Coronary artery (tissue), 2 donors: Measurements from ENCODE around the gene CCSER1.

Experiments used
- DNase-seq: peaks from one replicate; pipeline ENCODE4 v3.0.0-alpha.2; 2017; ENCODE audit warnings: low spot score
- H3K27ac ChIP-seq, 2 donors: fragments of 200-600 bp; sonication (generic); one replicate each; pipeline ENCODE4 v1.5.1; 2016 to 2019
- H3K4me3 ChIP-seq: fragments of 200-600 bp; sonication (generic); 2 replicates; pipeline ENCODE4 v1.5.1; 2016; ENCODE audit warnings: mild to moderate bottlenecking, moderate library complexity
- TF ChIP-seq, protein P1 (sequence below): fragments of 200-600 bp; sonication (generic); IDR thresholded peaks from one replicate; pipeline ENCODE4 v1.5.1; 2019; ENCODE audit warnings: antibody characterized with exemption

CCSER1 gene

DNA sequence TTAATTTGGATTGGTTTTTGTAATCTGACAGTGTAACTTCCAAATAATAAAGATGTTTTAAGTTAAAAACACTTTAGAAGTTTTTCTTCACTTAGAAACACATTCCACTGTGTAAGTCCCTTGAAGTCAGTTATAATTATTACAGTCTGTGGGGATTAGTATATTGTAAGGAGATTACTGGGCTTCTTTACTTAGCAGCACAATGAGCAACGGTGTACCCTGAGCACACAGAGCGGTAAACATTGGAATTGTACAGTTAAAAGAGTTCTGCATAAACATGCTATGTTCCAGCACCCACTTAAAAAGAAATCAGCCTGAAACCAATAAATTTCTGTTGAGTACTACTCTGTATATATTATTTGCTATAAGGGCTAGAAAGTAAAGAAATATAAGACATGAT is 44.3 kb downstream of the CCSER1 start:
- TF ChIP-seq, protein P1, sequence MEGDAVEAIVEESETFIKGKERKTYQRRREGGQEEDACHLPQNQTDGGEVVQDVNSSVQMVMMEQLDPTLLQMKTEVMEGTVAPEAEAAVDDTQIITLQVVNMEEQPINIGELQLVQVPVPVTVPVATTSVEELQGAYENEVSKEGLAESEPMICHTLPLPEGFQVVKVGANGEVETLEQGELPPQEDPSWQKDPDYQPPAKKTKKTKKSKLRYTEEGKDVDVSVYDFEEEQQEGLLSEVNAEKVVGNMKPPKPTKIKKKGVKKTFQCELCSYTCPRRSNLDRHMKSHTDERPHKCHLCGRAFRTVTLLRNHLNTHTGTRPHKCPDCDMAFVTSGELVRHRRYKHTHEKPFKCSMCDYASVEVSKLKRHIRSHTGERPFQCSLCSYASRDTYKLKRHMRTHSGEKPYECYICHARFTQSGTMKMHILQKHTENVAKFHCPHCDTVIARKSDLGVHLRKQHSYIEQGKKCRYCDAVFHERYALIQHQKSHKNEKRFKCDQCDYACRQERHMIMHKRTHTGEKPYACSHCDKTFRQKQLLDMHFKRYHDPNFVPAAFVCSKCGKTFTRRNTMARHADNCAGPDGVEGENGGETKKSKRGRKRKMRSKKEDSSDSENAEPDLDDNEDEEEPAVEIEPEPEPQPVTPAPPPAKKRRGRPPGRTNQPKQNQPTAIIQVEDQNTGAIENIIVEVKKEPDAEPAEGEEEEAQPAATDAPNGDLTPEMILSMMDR, result no peak
- Histone ChIP-seq H3K27ac (no peak overlapping the region), H3K4me3 (no peak overlapping the region)
- no peak for DNase-seq

DNA sequence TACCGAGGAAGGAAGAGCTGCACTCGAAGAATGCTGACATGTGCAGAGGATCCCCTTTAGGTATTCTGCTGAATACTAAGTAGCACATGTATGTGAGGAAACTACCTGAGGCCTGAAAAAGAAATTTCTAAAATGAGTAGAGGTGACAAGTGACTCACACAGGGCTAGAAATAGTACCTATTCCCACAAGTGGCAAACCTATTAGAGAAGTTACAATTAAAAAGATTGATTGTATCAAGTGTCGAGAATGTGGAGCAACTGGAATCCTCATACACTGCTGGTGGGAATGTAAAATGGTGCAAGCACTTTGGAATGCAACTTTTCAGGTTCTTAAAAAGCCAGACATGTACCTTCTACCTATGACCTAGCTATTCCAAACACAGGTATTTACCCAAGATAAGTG is 47.4 kb downstream of the CCSER1 start:
- TF ChIP-seq, protein P1, result no peak
- H3K27ac ChIP-seq, result no peak overlapping the region
- no peak overlapping the region for H3K4me3 ChIP-seq
- DNase-seq, result no peak

DNA sequence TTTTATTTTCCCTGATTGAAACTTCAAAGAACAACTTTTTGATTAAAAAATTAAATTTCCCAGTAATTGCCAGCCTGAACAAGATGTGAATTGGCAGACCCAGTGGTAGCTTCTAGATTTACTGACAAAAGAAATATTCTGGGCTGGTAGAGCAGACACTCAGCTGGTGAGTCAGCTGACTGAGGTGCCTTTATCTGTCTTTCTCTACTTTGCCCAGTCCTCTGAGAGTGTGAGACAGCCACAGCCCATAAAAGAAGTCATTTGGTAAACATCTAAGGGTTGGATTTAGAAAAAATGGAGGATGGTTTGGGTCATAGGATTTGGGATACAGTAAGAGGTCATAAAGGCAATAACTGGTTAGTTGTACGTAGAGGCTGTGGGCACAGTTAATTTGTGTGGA is 54.5 kb downstream of the CCSER1 start:
- Histone ChIP-seq H3K27ac (no peak overlapping the region), H3K4me3 (no peak overlapping the region)
- TF ChIP-seq, protein P1, result no peak
- no peak for DNase-seq

DNA sequence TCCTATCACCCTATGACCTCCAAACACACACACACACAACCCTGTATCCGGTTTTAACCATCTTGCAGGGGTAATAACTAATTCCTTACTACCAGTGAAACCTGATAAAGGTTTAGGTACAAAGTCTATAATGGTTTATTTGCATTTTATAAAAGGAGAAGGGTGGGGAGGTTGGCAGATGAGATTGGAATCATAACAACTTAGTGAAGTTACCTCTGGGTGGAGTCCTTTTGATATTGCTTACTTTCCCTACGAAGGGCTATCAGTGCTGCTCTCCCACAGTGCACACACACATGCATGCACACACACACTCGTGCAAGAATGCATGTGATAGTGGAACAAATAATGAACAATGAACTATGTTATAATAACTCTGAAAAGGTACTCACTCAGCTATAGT is 56.1 kb downstream of the CCSER1 start:
- Histone ChIP-seq H3K27ac (no peak overlapping the region), H3K4me3 (no peak overlapping the region)
- TF ChIP-seq, protein P1, result no peak
- DNase-seq, result no peak

DNA sequence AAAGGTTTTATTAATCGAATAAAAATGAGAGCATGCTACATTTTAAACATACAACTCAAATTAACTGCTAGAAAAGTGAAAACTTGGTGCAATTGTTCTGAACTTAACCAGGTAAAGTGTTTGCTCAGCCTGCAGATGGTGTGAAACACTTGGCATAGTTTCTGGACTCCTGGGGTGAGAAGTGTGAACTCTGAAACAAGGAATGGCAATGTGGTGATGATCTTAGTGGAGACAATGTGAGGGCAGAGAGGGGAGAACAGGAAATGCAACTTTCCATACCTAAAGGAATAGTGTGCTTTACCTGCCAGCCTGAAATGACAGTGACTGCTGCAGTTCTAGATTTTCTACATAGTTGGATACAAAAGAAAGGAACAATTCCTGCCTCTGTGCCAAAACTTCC is 57.4 kb downstream of the CCSER1 start:
- no peak overlapping the region for H3K4me3 ChIP-seq
- H3K27ac ChIP-seq, result no peak overlapping the region
- TF ChIP-seq, protein P1, result no peak
- no peak for DNase-seq

DNA sequence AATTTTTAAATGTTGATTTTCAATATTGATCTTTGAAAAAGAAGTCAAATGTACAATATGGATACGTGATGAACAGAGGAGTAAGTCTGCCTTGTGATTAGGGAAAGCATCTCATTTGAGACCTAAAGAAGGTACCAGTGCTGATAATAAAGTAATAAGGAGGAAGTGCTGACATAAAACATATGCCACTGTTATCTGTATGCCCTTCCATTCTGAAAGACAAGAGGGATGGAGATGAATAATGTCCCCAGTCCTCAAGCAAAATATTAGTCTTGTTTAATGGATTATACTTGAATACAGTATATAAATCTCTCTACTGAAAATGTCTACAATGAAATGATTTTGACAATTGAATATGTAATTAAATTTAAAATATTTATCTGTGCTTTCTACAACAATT is 58.2 kb downstream of the CCSER1 start:
- TF ChIP-seq, protein P1, result no peak
- Histone ChIP-seq H3K4me3 (no peak overlapping the region), H3K27ac (no peak overlapping the region)
- DNase-seq, result no peak

DNA sequence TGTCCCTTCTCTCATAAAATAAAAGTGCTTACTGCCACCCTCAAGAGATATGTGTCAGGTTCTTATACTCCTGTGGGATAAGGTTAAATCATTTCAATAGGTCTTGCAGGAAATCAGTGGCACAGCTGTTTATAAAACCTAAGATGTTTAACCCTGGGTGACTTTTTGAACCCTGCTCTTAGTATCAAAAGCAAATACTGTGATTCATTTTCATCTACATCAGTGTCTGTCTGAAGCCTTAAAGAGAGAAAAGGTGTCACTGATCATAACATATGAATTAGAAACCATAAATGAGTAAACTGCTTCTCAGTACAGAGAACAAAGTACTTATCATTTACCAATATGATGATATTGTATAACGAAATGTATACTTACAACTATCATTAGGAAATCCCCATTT is 59.0 kb downstream of the CCSER1 start:
- no peak for DNase-seq
- H3K4me3 ChIP-seq, result no peak overlapping the region
- H3K27ac ChIP-seq, result no peak overlapping the region
- TF ChIP-seq, protein P1, result no peak
